Measurements from ENCODE around the gene STKLD1. TPM values are rescaled to one million over a fixed set of nuclear protein-coding genes. Genes with fewer than 3 reads are reported as not detected.

The STKLD1 gene
- total RNA-seq, 1 donor from 2014 or later = under 0.01 TPM

GRCh38 chr9:133347515-133347984 lies 28.6 kb upstream of the STKLD1 start:
- no peak for DNase-seq (ENCODE audit: low read depth)
- Histone ChIP-seq H3K27me3 (ENCODE audit: control insufficient read depth, insufficient read depth, low read length) (no peaks in the 10 kb centered on the region), H3K36me3 (ENCODE audit: control insufficient read depth, insufficient read depth, low read length) (peaks cover 45% of the 10 kb centered on the region), H3K4me3 (ENCODE audit: low read depth, low read length) (peak overlapping the region; percentile 62)
- FAIRE-seq = no peak
- TF ChIP-seq CTCF (IDR thresholded peaks at IDR 0.05; ENCODE audit: insufficient read depth, low read length, severe bottlenecking) = peak; percentile 13

GRCh38 chr9:133347985-133348717 lies 28.0 kb upstream of the STKLD1 start, which contains the start of the genes MED22 and RPL7A:
MED22 (minus strand) TSS chr9:133348131; CDS start chr9:133346662, 1,469 bp downstream.
RPL7A (plus strand) TSS chr9:133348218; CDS start chr9:133348244, 26 bp downstream.
- FAIRE-seq = no peak
- peak; percentile 1 for TF ChIP-seq CTCF (IDR thresholded peaks at IDR 0.05; ENCODE audit: insufficient read depth, low read length, severe bottlenecking)
- Histone ChIP-seq H3K27me3 (ENCODE audit: control insufficient read depth, insufficient read depth, low read length) (no peaks in the 10 kb centered on the region), H3K4me3 (ENCODE audit: low read depth, low read length) (peak within 1 kb of the TSS; percentile 62), H3K36me3 (ENCODE audit: control insufficient read depth, insufficient read depth, low read length) (peaks cover 41% of the 10 kb centered on the region)
- peak; percentile 91 for DNase-seq (ENCODE audit: low read depth)

- Histone ChIP-seq H3K36me3 (ENCODE audit: control insufficient read depth, insufficient read depth, low read length) (peaks cover 35% of the 10 kb centered on the region), H3K4me3 (ENCODE audit: low read depth, low read length) (peak overlapping the region; percentile 62), H3K27me3 (ENCODE audit: control insufficient read depth, insufficient read depth, low read length) (no peaks in the 10 kb centered on the region)
- DNase-seq (ENCODE audit: low read depth) (no peak), FAIRE-seq (no peak)
- TF ChIP-seq CTCF (IDR thresholded peaks at IDR 0.05; ENCODE audit: insufficient read depth, low read length, severe bottlenecking) = no peak
Measured at GRCh38 chr9:133348718-133349573, 27.2 kb upstream of the STKLD1 start.

GRCh38 chr9:133349965-133350616 lies 26.1 kb upstream of the STKLD1 start:
- FAIRE-seq (no peak), DNase-seq (ENCODE audit: low read depth) (no peak)
- Histone ChIP-seq H3K36me3 (ENCODE audit: control insufficient read depth, insufficient read depth, low read length) (peaks cover 27% of the 10 kb centered on the region), H3K4me3 (ENCODE audit: low read depth, low read length) (no peak overlapping the region), H3K27me3 (ENCODE audit: control insufficient read depth, insufficient read depth, low read length) (no peaks in the 10 kb centered on the region)
- no peak for TF ChIP-seq CTCF (IDR thresholded peaks at IDR 0.05; ENCODE audit: insufficient read depth, low read length, severe bottlenecking)

- no peak overlapping the region for H3K4me3 ChIP-seq (ENCODE audit: low read depth, low read length)
- H3K36me3 ChIP-seq (ENCODE audit: control insufficient read depth, insufficient read depth, low read length) = peaks cover 21% of the 10 kb centered on the region
- H3K27me3 ChIP-seq (ENCODE audit: control insufficient read depth, insufficient read depth, low read length) = no peaks in the 10 kb centered on the region
- no peak for TF ChIP-seq CTCF (IDR thresholded peaks at IDR 0.05; ENCODE audit: insufficient read depth, low read length, severe bottlenecking)
- FAIRE-seq = no peak
- DNase-seq (ENCODE audit: low read depth) = no peak
Measured at GRCh38 chr9:133351526-133351907, 24.6 kb upstream of the STKLD1 start.
